OCI-LY7 (cell line): ENCODE results near the gene TYW1.

Source experiments
- EZH2phosphoT487 ChIP-seq: fragments of 200-600 bp; sonication (generic); IDR thresholded peaks from 2 replicates; pipeline ENCODE4 v1.6.1; 2018; ENCODE audit warnings: low read depth, borderline replicate concordance, mild to moderate bottlenecking, mixed run types, antibody characterized with exemption, low read length, moderate library complexity, mixed read lengths
- TF ChIP-seq, protein P1 (sequence below): fragments of 200-600 bp; sonication (generic); conservative IDR thresholded peaks from 2 replicates; pipeline ENCODE4 v1.5.1; 2014; ENCODE audit warnings: mild to moderate bottlenecking, antibody characterized with exemption, low read length, moderate library complexity, mixed read lengths

DNA sequence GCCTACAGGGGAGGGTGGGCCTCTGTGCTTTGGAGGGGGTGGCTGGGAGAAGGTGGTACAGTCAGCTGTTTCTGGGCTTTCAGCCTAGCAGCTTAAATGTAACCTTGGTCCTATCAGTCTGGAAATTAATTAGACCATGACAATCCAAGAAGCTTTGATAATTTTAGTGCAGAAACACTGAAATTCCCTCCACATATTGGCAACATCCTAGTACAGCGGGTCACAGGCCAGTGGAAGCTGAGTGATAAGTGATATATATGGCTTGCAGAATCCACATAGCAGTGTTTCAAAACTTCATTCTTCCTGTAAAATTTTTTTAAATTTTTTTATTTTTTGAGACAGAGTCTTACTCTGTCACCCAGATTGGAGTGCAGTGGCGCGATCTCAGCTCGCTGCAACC lies 212.6 kb downstream of the TYW1 start:
- TF ChIP-seq, protein P1, sequence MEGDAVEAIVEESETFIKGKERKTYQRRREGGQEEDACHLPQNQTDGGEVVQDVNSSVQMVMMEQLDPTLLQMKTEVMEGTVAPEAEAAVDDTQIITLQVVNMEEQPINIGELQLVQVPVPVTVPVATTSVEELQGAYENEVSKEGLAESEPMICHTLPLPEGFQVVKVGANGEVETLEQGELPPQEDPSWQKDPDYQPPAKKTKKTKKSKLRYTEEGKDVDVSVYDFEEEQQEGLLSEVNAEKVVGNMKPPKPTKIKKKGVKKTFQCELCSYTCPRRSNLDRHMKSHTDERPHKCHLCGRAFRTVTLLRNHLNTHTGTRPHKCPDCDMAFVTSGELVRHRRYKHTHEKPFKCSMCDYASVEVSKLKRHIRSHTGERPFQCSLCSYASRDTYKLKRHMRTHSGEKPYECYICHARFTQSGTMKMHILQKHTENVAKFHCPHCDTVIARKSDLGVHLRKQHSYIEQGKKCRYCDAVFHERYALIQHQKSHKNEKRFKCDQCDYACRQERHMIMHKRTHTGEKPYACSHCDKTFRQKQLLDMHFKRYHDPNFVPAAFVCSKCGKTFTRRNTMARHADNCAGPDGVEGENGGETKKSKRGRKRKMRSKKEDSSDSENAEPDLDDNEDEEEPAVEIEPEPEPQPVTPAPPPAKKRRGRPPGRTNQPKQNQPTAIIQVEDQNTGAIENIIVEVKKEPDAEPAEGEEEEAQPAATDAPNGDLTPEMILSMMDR = no peak
- no peak for TF ChIP-seq EZH2phosphoT487
